ENCODE measurements around the gene SCGN.

The SCGN gene

GRCh38 chr6:25694366-25694765 is 42.4 kb downstream of the SCGN start:
- DNase-seq (ENCODE audit: insufficient read length, low spot score) (no peak), FAIRE-seq (no peak)
- TF ChIP-seq CTCF (IDR thresholded peaks at IDR 0.05; ENCODE audit: insufficient read depth, missing control alignments) = no peak

- FAIRE-seq (no peak), DNase-seq (ENCODE audit: insufficient read length, low spot score) (no peak)
- TF ChIP-seq CTCF (IDR thresholded peaks at IDR 0.05; ENCODE audit: insufficient read depth, missing control alignments) = no peak
Observed at GRCh38 chr6:25695671-25696070, 43.7 kb downstream of the SCGN start.

- FAIRE-seq (no peak), DNase-seq (ENCODE audit: insufficient read length, low spot score) (no peak)
- TF ChIP-seq CTCF (IDR thresholded peaks at IDR 0.05; ENCODE audit: insufficient read depth, missing control alignments) = no peak
Observed at GRCh38 chr6:25697537-25698340, 45.7 kb downstream of the SCGN start.

- DNase-seq (ENCODE audit: insufficient read length, low spot score) (no peak), FAIRE-seq (no peak)
- TF ChIP-seq CTCF (IDR thresholded peaks at IDR 0.05; ENCODE audit: insufficient read depth, missing control alignments) = no peak
Observed at GRCh38 chr6:25698631-25699030, 46.6 kb downstream of the SCGN start.

- no peak for FAIRE-seq
- no peak for TF ChIP-seq CTCF (IDR thresholded peaks at IDR 0.05; ENCODE audit: insufficient read depth, missing control alignments)
- no peak for DNase-seq (ENCODE audit: insufficient read length, low spot score)
Observed at GRCh38 chr6:25699649-25700048, 47.6 kb downstream of the SCGN start.

- DNase-seq (ENCODE audit: insufficient read length, low spot score) = no peak
- TF ChIP-seq CTCF (IDR thresholded peaks at IDR 0.05; ENCODE audit: insufficient read depth, missing control alignments) = no peak
- no peak for FAIRE-seq
Observed at GRCh38 chr6:25700761-25701160, 48.7 kb downstream of the SCGN start.

- TF ChIP-seq CTCF (IDR thresholded peaks at IDR 0.05; ENCODE audit: insufficient read depth, missing control alignments) = no peak
- FAIRE-seq = no peak
- no peak for DNase-seq (ENCODE audit: insufficient read length, low spot score)
Observed at GRCh38 chr6:25701807-25702206, 49.8 kb downstream of the SCGN start.
